ENCODE data around the gene CDH13.

- no peak for TF ChIP-seq CTCF (IDR thresholded peaks at IDR 0.05; ENCODE audit: low read depth, low read length, poor library complexity, severe bottlenecking)
- TF ChIP-seq EZH2phosphoT487 (IDR thresholded peaks at IDR 0.05; ENCODE audit: borderline replicate concordance, low read length), result no peak
Measured at GRCh38 chr16:83005653-83006160, 378.9 kb downstream of the CDH13 start.

Measured in DOHH2 (cell line).